IPS-18a (cell line): Measurements from ENCODE around the gene AXDND1.
"Not testable (repeated sequence)": the region's sequence is repeated elsewhere in the genome, so short reads cannot be mapped to it uniquely, and the experiment has no call there.

Source experiments
- H3K27ac ChIP-seq: one replicate; pipeline ENCODE4 v1.5.1; 2013; ENCODE audit warnings: low read length
- H3K27me3 ChIP-seq: one replicate; pipeline ENCODE4 v1.6.1; 2013; ENCODE audit warnings: mild to moderate bottlenecking, low read length; ENCODE audit not compliant: control insufficient read depth, insufficient read depth
- H3K36me3 ChIP-seq: one replicate; pipeline ENCODE4 v1.6.1; 2013; ENCODE audit warnings: low read depth, low read length; ENCODE audit not compliant: control insufficient read depth
- H3K4me1 ChIP-seq: one replicate; pipeline ENCODE4 v1.6.1; 2013; ENCODE audit warnings: low read depth, low read length; ENCODE audit not compliant: control insufficient read depth
- H3K4me3 ChIP-seq: one replicate; pipeline ENCODE4 v1.5.1; 2013; ENCODE audit warnings: low read length
- H3K9ac ChIP-seq: one replicate; pipeline ENCODE4 v1.6.1; 2013; ENCODE audit warnings: mild to moderate bottlenecking, low read length, moderate library complexity
- H3K9me3 ChIP-seq: one replicate; pipeline ENCODE4 v1.6.1; 2013; ENCODE audit warnings: low read depth, low read length; ENCODE audit not compliant: control insufficient read depth

The AXDND1 gene

GRCh38 chr1:179440971-179441370, 75.2 kb downstream of the AXDND1 start:
- H3K4me3 ChIP-seq, result no peak overlapping the region
- H3K27ac ChIP-seq, result no peak overlapping the region
- no peaks in the 10 kb centered on the region for H3K36me3 ChIP-seq
- no peaks in the 10 kb centered on the region for H3K9me3 ChIP-seq
- H3K27me3 ChIP-seq, result no peaks in the 10 kb centered on the region
- no peak overlapping the region for H3K9ac ChIP-seq
- H3K4me1 ChIP-seq, result no peaks in the 10 kb centered on the region

- Histone ChIP-seq H3K4me1 (no peaks in the 10 kb centered on the region), H3K9me3 (no peaks in the 10 kb centered on the region), H3K9ac (no peak overlapping the region), H3K27me3 (no peaks in the 10 kb centered on the region), H3K36me3 (no peaks in the 10 kb centered on the region), H3K4me3 (no peak overlapping the region), H3K27ac (no peak overlapping the region)
Observed at GRCh38 chr1:179441501-179441900, 75.7 kb downstream of the AXDND1 start.

GRCh38 chr1:179442846-179443245, 77.1 kb downstream of the AXDND1 start:
- H3K36me3 ChIP-seq, H3K27ac ChIP-seq, H3K4me3 ChIP-seq, H3K9me3 ChIP-seq, H3K9ac ChIP-seq, H3K4me1 ChIP-seq, H3K27me3 ChIP-seq: not testable (repeated sequence)

GRCh38 chr1:179445593-179445992, 79.8 kb downstream of the AXDND1 start:
- Histone ChIP-seq H3K9ac (no peak overlapping the region), H3K9me3 (no peaks in the 10 kb centered on the region), H3K4me1 (no peaks in the 10 kb centered on the region)

GRCh38 chr1:179447489-179447888, 81.7 kb downstream of the AXDND1 start:
- Histone ChIP-seq H3K9me3 (no peaks in the 10 kb centered on the region), H3K27me3 (no peaks in the 10 kb centered on the region), H3K27ac (no peak overlapping the region), H3K4me3 (no peak overlapping the region), H3K36me3 (no peaks in the 10 kb centered on the region), H3K4me1 (no peaks in the 10 kb centered on the region), H3K9ac (no peak overlapping the region)

More at GRCh38 chr1:179445593-179445992, 79.8 kb downstream of the AXDND1 start:
- H3K36me3 ChIP-seq, result no peaks in the 10 kb centered on the region
- H3K4me3 ChIP-seq, result no peak overlapping the region
- no peak overlapping the region for H3K27ac ChIP-seq
- no peaks in the 10 kb centered on the region for H3K27me3 ChIP-seq

- no peaks in the 10 kb centered on the region for H3K27me3 ChIP-seq
- H3K9me3 ChIP-seq, result no peaks in the 10 kb centered on the region
- H3K27ac ChIP-seq, result no peak overlapping the region
- no peak overlapping the region for H3K4me3 ChIP-seq
- no peaks in the 10 kb centered on the region for H3K36me3 ChIP-seq
- no peaks in the 10 kb centered on the region for H3K4me1 ChIP-seq
- no peak overlapping the region for H3K9ac ChIP-seq
Observed at GRCh38 chr1:179448437-179449149, 82.8 kb downstream of the AXDND1 start.

- H3K4me3 ChIP-seq, H3K27ac ChIP-seq, H3K9me3 ChIP-seq, H3K27me3 ChIP-seq, H3K36me3 ChIP-seq, H3K4me1 ChIP-seq, H3K9ac ChIP-seq: not testable (repeated sequence)
Observed at GRCh38 chr1:179459606-179460206, 93.9 kb downstream of the AXDND1 start.

GRCh38 chr1:179465661-179466060, 99.9 kb downstream of the AXDND1 start:
- not testable (repeated sequence) for H3K4me1 ChIP-seq, H3K9me3 ChIP-seq, H3K27ac ChIP-seq, H3K36me3 ChIP-seq, H3K4me3 ChIP-seq, H3K9ac ChIP-seq, H3K27me3 ChIP-seq

- H3K9me3 ChIP-seq, result peaks cover 24% of the 10 kb centered on the region
Observed at GRCh38 chr1:179474713-179475112, 108.9 kb downstream of the AXDND1 start.

GRCh38 chr1:179476484-179476883, 110.7 kb downstream of the AXDND1 start:
- peaks cover 27% of the 10 kb centered on the region for H3K9me3 ChIP-seq
- no peak overlapping the region for H3K27ac ChIP-seq
- no peak overlapping the region for H3K9ac ChIP-seq
- H3K36me3 ChIP-seq, result no peaks in the 10 kb centered on the region
- H3K4me1 ChIP-seq, result no peaks in the 10 kb centered on the region
- no peaks in the 10 kb centered on the region for H3K27me3 ChIP-seq
- no peak overlapping the region for H3K4me3 ChIP-seq

More at GRCh38 chr1:179474713-179475112, 108.9 kb downstream of the AXDND1 start:
- H3K4me3 ChIP-seq, result no peak overlapping the region
- no peaks in the 10 kb centered on the region for H3K4me1 ChIP-seq
- H3K36me3 ChIP-seq, result no peaks in the 10 kb centered on the region
- H3K27me3 ChIP-seq, result no peaks in the 10 kb centered on the region
- no peak overlapping the region for H3K9ac ChIP-seq
- H3K27ac ChIP-seq, result no peak overlapping the region

GRCh38 chr1:179478370-179478769, 112.6 kb downstream of the AXDND1 start:
- Histone ChIP-seq H3K9ac (no peak overlapping the region), H3K27me3 (no peaks in the 10 kb centered on the region), H3K9me3 (peaks cover 27% of the 10 kb centered on the region), H3K4me1 (no peaks in the 10 kb centered on the region), H3K4me3 (no peak overlapping the region), H3K36me3 (no peaks in the 10 kb centered on the region), H3K27ac (no peak overlapping the region)

- Histone ChIP-seq H3K9ac (no peak overlapping the region), H3K27me3 (no peaks in the 10 kb centered on the region), H3K4me1 (no peaks in the 10 kb centered on the region), H3K27ac (no peak overlapping the region), H3K9me3 (no peaks in the 10 kb centered on the region), H3K4me3 (no peak overlapping the region), H3K36me3 (no peaks in the 10 kb centered on the region)
Observed at GRCh38 chr1:179490611-179491010, 124.8 kb downstream of the AXDND1 start.
